GM12878 (cell line): ENCODE results near the gene CCDC3.

Experiments used
- ATF2 ChIP-seq: IDR thresholded peaks from 2 replicates; pipeline ENCODE4 v1.6.1; 2012; ENCODE audit warnings: low read length, inconsistent platforms
- BCL11A ChIP-seq: IDR thresholded peaks from 2 replicates; pipeline ENCODE4 v1.6.1; 2011; ENCODE audit warnings: low read depth, low read length
- CTCF ChIP-seq, 3 experiments: IDR thresholded peaks in 2 of 3; conservative IDR thresholded peaks in 1 of 3; 2 replicates each; pipeline ENCODE4 v1.5.1; 2011; ENCODE audit warnings: low read depth in 3 of 3, low read length in 3 of 3, mild to moderate bottlenecking in 3 of 3, control low read depth in 2 of 3, moderate library complexity in 2 of 3, inconsistent platforms in 1 of 3, mixed read lengths in 1 of 3; ENCODE audit not compliant: control insufficient read depth in 2 of 3, insufficient read depth in 1 of 3; ENCODE audit errors: extremely low read depth in 1 of 3
- EP300 ChIP-seq, 2 experiments: fragments of 150-350 bp in 1 of 2; IDR thresholded peaks; 2 replicates each; pipeline ENCODE4 v1.6.1; 2011 to 2012; ENCODE audit warnings: low read depth in 2 of 2, low read length in 2 of 2, borderline replicate concordance in 1 of 2, improper control_type of control experiment in 1 of 2, inconsistent platforms in 1 of 2; ENCODE audit not compliant: control insufficient read depth in 1 of 2
- EZH2 ChIP-seq: IDR thresholded peaks from 2 replicates; pipeline ENCODE4 v1.6.1; 2012; ENCODE audit warnings: low read depth, mild to moderate bottlenecking, control low read depth, inconsistent platforms, low read length, borderline replicate concordance; ENCODE audit not compliant: control insufficient read depth
- KAT2A ChIP-seq: conservative IDR thresholded peaks from 2 replicates; pipeline ENCODE4 v1.6.1; 2011; ENCODE audit warnings: low read depth, low read length; ENCODE audit not compliant: control insufficient read depth
- KDM1A ChIP-seq: fragments of 200-600 bp; sonication (generic); IDR thresholded peaks from 2 replicates; pipeline ENCODE4 v1.6.1; 2016; ENCODE audit warnings: borderline replicate concordance
- MEF2B ChIP-seq: fragments of 450-650 bp; IDR thresholded peaks from 2 replicates; pipeline ENCODE4 v1.6.1; 2018; ENCODE audit warnings: mild to moderate bottlenecking, moderate library complexity; ENCODE audit not compliant: partially characterized antibody, poor library complexity, severe bottlenecking
- MTA2 ChIP-seq: fragments of 450-650 bp; IDR thresholded peaks from 2 replicates; pipeline ENCODE4 v1.6.1; 2016; ENCODE audit warnings: low read depth, mild to moderate bottlenecking, moderate library complexity
- POLR2AphosphoS5 ChIP-seq: IDR thresholded peaks from 2 replicates; pipeline ENCODE4 v1.6.1; 2011; ENCODE audit warnings: mild to moderate bottlenecking, low read length, inconsistent platforms
- SIN3A ChIP-seq: IDR thresholded peaks from 2 replicates; pipeline ENCODE4 v1.6.1; 2012; ENCODE audit warnings: low read depth, low read length, improper control_type of control experiment
- YY1 ChIP-seq: IDR thresholded peaks from 2 replicates; pipeline ENCODE4 v1.6.1; 2011; ENCODE audit warnings: low read depth, mild to moderate bottlenecking, low read length
- ZBTB40 ChIP-seq: fragments of 450-650 bp; IDR thresholded peaks from 2 replicates; pipeline ENCODE4 v1.6.1; 2016; ENCODE audit warnings: mild to moderate bottlenecking, moderate library complexity, borderline replicate concordance
- ZZZ3 ChIP-seq: IDR thresholded peaks from 2 replicates; pipeline ENCODE4 v1.6.1; 2011; ENCODE audit warnings: low read depth; ENCODE audit not compliant: control insufficient read depth, insufficient read length

- TF ChIP-seq MEF2B (no peak), POLR2AphosphoS5 (no peak), BCL11A (no peak), CTCF (IDR thresholded peaks at IDR 0.05 in 2 of 3, conservative IDR thresholded peaks at IDR 0.05 in 1 of 3; ENCODE audit: control insufficient read depth in 2 of 3, extremely low read depth in 1 of 3, insufficient read depth in 1 of 3, low read depth in 3 of 3, low read length in 3 of 3) (no peak), YY1 (no peak), KAT2A (no peak), ZBTB40 (no peak), EZH2 (no peak), MTA2 (no peak), KDM1A (no peak), ATF2 (no peak), SIN3A (no peak), ZZZ3 (no peak), EP300 (IDR thresholded peaks at IDR 0.05; ENCODE audit: borderline replicate concordance in 1 of 2, control insufficient read depth in 1 of 2, low read depth in 2 of 2, low read length in 2 of 2) (no peak)
These were observed 41.1 kb downstream of the CCDC3 start for GRCh38 chr10:12960334-12960898.
